NCI-H128 (cell line): Measurements from ENCODE around the gene HEYL.

Source experiments
- DNase-seq: peaks from one replicate; lab custom pipeline; 2025; ENCODE audit not compliant: unreplicated experiment; lab: John Stamatoyannopoulos, UW

HEYL gene

DNA sequence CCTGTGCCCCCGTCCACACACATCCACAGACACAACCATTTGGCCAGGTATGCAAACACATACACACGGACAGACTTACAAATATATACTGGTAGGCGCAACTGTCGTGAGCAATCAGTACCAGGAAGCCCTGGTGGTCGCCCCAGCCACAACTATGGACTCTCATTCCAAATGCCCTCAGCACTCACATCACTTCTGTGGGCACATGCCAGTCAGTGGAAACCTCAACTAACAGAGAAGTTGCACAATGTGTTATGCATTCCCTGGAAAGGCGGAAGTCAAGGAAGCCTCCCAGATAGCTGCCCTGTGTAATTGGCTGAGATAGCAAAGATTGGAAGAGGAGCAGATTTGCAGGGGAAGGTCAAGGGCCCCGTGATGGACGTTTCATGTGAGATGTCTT, 1.4 kb upstream of the HEYL start:
- DNase-seq, result no peak

DNA sequence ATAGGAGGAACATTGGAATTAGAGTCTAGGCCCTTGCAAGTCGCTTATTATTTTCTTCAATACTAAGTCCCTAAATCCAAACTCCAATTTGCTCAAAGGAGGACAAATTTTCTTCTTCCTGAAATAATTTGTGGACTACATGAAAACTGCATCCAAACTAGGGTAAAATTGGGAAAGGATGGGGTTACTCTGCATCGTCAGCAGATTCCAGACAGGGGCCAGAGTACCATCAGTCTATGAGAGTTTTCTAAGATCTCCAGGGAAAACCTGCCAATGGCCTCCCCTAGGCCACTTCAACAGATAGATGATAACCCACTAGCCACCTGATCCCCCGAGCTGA, 508 bp downstream of the HEYL start:
- DNase-seq, result no peak

DNA sequence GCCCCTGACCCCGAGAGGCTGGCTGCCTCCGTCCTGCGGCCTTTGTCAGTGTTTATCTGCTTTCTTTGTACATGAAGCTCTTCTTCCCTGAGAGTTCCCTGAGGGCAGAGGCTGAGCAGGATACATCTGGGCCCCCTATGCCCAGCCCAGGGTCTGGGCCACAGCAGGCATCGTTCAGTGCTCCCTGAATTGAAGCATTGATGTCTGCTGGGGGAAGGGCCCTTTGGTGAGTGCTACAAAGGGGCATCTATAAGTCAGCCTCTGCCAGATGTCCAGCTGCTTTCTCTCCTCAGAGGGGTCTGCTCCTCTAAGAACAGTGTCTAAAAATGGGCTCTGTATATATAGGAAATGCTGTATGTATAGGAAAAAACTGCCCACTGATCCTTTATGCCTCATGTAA, 2.1 kb downstream of the HEYL start:
- DNase-seq, result no peak

GRCh38 chr1:39635871-39636210, 3.6 kb downstream of the HEYL start:
- no peak for DNase-seq

DNA sequence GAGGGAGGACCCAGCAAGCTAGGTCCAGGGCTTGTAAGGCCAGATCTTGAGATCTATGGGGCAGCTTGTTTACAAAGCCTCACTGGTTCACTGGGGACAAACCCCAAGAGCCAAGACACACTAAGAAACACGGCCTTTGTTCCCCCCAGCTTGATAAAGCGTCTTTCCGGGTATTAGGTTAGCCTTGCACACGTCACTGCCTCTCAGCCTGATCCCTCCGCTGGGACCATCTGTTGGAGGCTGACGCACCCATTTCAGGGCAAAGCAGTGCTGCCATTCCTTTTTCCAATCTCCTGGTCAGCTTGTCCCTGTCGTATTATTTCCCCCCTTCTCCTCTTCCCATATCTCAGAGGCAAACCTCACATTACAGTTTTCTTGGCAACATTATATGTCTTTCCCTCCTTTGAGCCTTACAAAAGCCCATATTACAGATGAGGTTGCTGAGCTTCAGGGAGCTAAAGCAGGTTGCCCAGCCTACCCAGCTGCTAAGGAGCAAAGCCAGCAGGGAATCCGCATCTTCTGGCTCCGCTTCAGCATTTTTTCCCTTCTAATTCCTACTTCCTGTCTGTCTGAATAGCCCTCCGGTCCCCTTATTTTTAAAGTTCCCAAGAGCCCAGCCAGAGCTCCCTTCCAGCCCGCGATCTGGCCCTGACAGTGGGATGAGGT, 4.1 kb downstream of the HEYL start:
- DNase-seq, result no peak

- no peak for DNase-seq
Measured at GRCh38 chr1:39633422-39633821, 6.0 kb downstream of the HEYL start.

- DNase-seq, result no peak
Measured at GRCh38 chr1:39632682-39633417, 6.6 kb downstream of the HEYL start.

GRCh38 chr1:39632323-39632681, 7.1 kb downstream of the HEYL start:
- DNase-seq, result no peak

DNA sequence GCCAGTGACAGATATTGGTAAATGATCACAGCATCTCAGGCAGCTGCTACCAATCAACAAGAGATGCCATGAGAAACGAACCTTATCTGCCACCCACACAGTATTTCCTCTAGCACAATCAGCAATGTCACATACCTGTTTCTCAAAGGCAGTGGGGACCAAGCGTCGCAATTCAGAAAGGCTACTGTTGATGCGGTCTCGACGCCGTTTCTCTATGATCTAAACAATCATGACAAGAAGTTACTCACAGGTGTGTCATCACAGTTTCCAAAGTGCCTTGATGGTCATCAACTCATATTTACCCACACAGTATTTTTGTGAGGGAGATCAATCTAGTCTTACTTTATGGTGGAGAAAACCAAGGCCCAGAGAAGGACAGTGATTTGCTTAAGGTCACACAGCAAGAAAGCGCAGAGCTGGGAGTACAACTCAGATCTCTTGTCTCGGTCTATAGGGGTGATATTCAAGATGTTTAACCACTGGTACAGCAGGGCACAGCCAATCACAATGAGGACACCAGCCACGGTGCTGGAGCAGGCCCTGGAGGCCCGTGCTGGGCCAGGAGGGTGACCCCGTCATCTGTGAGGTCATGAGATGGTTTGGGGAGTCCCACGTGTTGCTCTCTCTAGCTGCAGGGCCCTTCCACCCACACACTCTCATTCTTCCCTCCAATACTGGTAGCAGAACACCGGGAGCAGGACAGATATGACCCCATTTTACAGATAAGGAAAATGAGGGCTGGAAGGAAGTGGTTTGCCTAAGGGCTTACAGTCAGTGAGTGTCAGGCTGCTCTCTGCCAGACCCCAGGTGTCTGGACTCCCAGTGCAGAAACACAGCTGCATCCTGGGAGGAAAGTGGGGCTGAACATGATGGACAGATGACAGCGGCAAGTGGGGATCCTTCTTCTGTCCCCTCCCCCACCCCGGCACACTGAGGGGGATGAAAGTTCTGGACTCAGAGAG, 7.8 kb downstream of the HEYL start:
- DNase-seq, result no peak

DNA sequence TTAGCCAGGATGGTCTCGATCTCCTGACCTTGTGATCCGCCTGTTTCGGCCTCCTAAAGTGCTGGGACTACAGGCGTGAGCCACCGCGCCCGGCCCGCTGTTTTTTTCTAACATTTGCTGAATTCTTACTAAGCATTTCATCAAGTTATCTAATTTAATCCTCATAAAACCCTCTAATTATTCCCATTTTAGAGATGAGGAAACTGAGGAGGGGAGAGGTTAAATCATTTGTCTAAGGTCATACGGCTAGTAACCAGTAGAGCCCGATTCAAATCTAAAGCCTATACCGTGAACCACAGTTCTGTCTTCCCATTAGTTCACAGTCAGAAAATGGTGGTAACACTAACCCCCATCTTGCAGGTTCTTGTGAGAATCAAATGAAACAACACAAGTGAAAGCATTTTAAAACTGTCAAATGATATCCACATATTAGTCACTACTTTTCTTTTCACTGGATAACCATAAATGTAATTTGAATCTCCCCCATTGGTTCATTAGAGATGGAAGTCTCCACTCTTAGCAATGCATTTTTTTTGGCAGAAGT, 10.6 kb downstream of the HEYL start:
- no peak for DNase-seq

GRCh38 chr1:39626646-39627045, 12.8 kb downstream of the HEYL start:
- DNase-seq, result no peak

DNA sequence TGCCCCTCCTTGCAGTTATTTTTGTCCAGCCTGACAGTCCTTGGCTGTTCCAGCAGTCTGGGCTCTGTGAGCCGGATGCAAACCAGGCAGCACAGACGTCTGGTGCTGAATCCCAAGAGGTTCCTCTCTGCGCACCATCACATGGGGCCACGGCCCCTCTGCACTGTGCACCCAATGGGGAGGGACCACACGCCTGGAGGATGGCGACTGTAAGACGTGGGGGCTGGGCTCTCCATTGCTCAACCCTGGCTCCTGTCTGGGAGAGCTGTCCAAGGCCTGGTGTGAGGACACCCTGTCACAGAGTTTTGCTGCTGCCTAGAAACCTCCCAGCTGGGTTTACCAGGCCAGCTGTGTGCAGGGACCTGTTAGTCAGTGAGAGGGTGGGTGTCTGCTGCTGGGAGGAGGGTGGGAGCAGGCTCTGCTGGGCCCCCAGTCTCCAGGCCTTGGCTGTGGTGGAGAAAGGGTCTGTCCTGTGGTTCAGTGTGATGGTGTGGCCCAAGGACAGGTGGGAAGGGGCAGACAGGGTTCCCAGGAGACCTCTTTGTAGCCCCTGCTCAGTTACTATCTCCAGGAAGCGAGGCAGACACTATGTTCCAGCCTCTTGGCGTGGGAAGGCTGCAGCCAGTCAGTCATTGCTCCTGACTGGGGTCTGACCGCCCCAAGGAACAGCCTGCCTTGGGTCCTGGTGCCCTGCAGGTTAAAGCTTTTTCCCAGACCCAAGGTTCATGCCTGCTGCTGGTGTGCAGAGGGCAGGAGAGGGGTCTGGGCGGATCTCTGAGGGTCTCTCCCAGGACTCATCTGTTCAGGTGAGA, 13.8 kb downstream of the HEYL start:
- DNase-seq, result no peak

DNA sequence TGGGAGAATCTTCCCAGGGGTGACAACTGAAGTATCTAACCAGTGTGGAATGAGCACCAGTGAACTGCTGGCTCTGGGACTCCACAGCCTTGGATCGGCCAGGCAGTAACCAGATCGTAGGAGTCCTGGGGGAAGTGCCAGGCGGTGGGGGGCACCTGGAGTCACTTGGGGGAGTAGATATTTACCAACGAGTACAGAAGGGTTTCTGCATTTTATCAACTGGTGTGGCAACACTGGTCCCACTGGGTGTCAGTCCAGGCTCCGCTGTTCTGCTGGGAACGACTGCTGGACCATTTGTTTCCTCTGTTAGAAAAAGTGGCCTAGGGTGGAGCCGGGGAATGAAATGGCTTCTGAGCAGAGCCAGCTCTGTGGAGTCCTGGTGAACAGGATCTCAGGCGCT, 14.4 kb downstream of the HEYL start:
- no peak for DNase-seq

- DNase-seq, result no peak
Measured at GRCh38 chr1:39623053-39623452, 16.4 kb downstream of the HEYL start.

GRCh38 chr1:39622427-39622826, 17.0 kb downstream of the HEYL start:
- no peak for DNase-seq

- no peak for DNase-seq
Measured at GRCh38 chr1:39620659-39621165, 18.7 kb downstream of the HEYL start.

- DNase-seq, result no peak
Measured at GRCh38 chr1:39617488-39618049, 21.9 kb downstream of the HEYL start.

GRCh38 chr1:39615086-39615673, 24.3 kb downstream of the HEYL start:
- DNase-seq, result no peak

- DNase-seq, result no peak
Measured at GRCh38 chr1:39614488-39614887, 25.0 kb downstream of the HEYL start.

GRCh38 chr1:39613250-39613649, 26.2 kb downstream of the HEYL start:
- no peak for DNase-seq
